ENCODE measurements around the gene PKD1L1. TPM values are rescaled to one million over a fixed set of nuclear protein-coding genes. Genes with fewer than 3 reads are reported as not detected.

Gene PKD1L1
- total RNA-seq, 4 donors from 2014 or later: 0.44 to 8.4 (median 0.82) TPM

DNA sequence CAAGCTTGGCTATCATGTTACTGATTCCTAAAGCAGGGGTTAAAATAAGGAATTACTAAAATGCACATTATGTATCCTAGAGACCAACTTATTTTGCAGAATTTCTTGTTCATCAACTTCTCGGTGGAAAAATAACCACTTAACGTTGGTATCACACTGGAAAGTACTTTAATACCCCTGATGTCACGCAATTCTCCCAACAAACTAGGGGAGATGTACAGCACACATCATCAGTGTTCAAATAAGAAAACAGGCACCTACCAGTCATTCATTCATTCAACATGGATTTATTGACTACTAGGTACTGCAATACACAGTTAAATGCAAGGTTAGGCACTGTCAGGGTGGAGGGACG lies 30.5 kb upstream of the PKD1L1 start:
- peak overlapping the region; percentile 81 to 94 (median 91) for H3K27ac ChIP-seq
- H3K4me3 ChIP-seq: peak overlapping the region; percentile 58 to 80 (median 60)
- peaks cover 0 to 20% (median 8%) of the 10 kb centered on the region in 4 donors for H3K4me1 ChIP-seq
- 4 to 5% methylated on average over 4 of the region's 4 CpGs for WGBS, 2 donors
- DNase-seq (ENCODE audit: low spot score in 2 of 2): peak in 1 of 2 donors; percentile 7
- no peaks in the 10 kb centered on the region for H3K9me3 ChIP-seq
- no peaks in the 10 kb centered on the region for H3K27me3 ChIP-seq
- peaks cover 0 to 44% (median 17%) of the 10 kb centered on the region in 3 donors for H3K36me3 ChIP-seq
- no peak for TF ChIP-seq POLR2A (IDR thresholded peaks at IDR 0.05)
- no peak for TF ChIP-seq EP300 (IDR thresholded peaks at IDR 0.05)
- TF ChIP-seq, protein P1, sequence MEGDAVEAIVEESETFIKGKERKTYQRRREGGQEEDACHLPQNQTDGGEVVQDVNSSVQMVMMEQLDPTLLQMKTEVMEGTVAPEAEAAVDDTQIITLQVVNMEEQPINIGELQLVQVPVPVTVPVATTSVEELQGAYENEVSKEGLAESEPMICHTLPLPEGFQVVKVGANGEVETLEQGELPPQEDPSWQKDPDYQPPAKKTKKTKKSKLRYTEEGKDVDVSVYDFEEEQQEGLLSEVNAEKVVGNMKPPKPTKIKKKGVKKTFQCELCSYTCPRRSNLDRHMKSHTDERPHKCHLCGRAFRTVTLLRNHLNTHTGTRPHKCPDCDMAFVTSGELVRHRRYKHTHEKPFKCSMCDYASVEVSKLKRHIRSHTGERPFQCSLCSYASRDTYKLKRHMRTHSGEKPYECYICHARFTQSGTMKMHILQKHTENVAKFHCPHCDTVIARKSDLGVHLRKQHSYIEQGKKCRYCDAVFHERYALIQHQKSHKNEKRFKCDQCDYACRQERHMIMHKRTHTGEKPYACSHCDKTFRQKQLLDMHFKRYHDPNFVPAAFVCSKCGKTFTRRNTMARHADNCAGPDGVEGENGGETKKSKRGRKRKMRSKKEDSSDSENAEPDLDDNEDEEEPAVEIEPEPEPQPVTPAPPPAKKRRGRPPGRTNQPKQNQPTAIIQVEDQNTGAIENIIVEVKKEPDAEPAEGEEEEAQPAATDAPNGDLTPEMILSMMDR (IDR thresholded peaks at IDR 0.05): no peak

DNA sequence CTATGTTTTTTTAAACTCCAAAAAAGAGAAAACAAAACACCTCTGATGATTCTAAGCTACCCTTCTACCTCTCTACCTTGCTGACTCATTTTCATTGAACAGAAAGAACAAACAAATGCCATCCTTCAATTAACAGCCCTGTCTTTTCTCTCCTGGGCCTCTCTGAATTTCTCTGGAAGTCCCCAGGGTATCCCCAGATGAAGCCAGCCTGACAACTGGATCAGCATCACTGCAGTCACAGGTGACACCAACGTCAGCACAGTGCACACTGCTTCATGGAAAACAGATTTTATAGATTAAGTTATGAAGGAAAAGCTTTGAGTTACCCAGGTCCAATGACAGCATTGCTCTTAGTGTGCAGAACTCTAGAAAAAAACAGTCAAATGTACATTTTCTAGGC lies 25.5 kb upstream of the PKD1L1 start:
- Histone ChIP-seq H3K4me1 (peaks cover 0 to 40% (median 7%) of the 10 kb centered on the region in 4 donors), H3K27ac (no peak overlapping the region), H3K36me3 (peaks cover 0 to 66% (median 22%) of the 10 kb centered on the region in 3 donors), H3K27me3 (no peaks in the 10 kb centered on the region), H3K9me3 (no peaks in the 10 kb centered on the region), H3K4me3 (no peak overlapping the region)
- TF ChIP-seq POLR2A (IDR thresholded peaks at IDR 0.05) (no peak), EP300 (IDR thresholded peaks at IDR 0.05) (no peak)
- TF ChIP-seq, protein P1 (IDR thresholded peaks at IDR 0.05): no peak
- DNase-seq (ENCODE audit: low spot score in 2 of 2): no peak
- 72 to 89% methylated on average over 1 of the region's 1 CpG for WGBS, 2 donors

DNA sequence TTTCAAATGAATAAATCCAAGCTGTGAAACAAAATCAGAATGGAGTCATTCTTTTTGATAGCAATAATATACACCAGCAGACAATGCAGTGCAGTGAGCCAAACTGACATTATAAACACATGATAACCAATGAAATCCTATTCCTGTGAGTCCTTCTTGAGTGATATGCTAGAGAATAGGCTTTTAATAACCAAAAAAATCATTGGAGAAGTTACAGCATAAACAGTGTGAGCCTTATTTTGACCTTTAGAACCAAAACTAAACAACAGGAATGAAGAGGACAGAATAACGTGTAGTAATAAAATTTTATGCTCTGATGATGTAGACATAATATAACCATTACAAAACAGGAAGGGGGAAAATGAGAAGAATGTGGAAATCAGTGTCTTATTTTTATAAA lies 22.5 kb upstream of the PKD1L1 start:
- no peak overlapping the region for H3K4me3 ChIP-seq
- DNase-seq (ENCODE audit: low spot score in 2 of 2): no peak
- no peaks in the 10 kb centered on the region for H3K9me3 ChIP-seq
- peak overlapping the region in 3 of 4 donors; percentile 9 to 87 (median 70) for H3K27ac ChIP-seq
- H3K27me3 ChIP-seq: no peaks in the 10 kb centered on the region
- TF ChIP-seq EP300 (IDR thresholded peaks at IDR 0.05) (no peak), POLR2A (IDR thresholded peaks at IDR 0.05) (no peak)
- TF ChIP-seq, protein P1 (IDR thresholded peaks at IDR 0.05): no peak
- H3K4me1 ChIP-seq: peaks cover 0 to 25% (median 0%) of the 10 kb centered on the region in 4 donors
- WGBS, 2 donors: 0 to 7% methylated on average over 1 of the region's 1 CpG
- peaks cover 0 to 67% (median 21%) of the 10 kb centered on the region in 3 donors for H3K36me3 ChIP-seq

DNA sequence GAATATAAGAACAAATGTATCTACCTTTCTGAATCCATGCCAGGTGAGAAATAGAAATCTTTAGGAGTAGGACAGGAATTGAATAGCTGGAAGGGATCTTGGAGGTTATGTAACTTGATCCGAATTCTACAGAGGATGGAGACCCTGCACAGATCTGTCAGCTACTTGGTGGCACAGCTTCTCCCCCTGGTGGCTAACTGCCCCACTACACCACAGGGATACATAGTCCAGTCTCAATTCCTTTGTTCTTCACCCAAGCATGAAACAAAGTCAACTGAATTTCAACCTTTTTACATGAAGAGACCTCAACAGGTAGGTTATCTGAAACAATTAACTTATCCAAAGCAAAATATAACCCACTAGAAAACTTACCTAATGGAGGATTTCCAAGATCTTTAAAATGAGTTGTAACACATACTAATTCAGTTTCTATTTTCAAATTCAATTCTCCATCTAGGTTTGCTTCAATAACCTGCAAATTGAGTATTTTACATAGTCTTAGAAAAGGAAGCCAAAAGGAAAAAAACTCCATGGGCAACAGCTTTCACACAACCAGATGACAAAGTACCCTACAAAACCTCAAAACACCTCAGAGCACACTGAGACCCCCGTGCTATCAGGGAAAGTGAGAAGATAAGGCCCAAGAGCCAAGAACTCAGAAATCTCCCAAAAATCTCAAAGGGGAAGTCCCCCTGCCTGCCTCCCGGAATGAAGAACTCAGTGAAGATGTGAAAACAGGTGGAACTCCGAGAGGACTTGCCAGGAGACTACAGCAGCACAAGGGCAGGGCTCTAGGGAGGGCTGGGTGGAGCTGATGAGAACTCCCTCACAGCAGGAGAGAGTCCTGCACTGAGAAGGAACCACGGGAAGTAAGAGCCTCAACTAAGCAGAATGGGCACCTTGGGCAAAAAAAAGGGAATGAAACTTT lies 20.8 kb upstream of the PKD1L1 start:
- Histone ChIP-seq H3K4me1 (peaks cover 0 to 25% (median 0%) of the 10 kb centered on the region in 4 donors), H3K4me3 (no peak overlapping the region), H3K27me3 (no peaks in the 10 kb centered on the region), H3K27ac (peak overlapping the region in 2 of 4 donors; percentile 1 to 45), H3K9me3 (no peaks in the 10 kb centered on the region), H3K36me3 (peaks cover 0 to 67% (median 33%) of the 10 kb centered on the region in 3 donors)
- peak in 1 of 2 donors; percentile 50 for DNase-seq (ENCODE audit: low spot score in 2 of 2)
- TF ChIP-seq EP300 (IDR thresholded peaks at IDR 0.05): no peak
- TF ChIP-seq, protein P1 (IDR thresholded peaks at IDR 0.05): peak; percentile 62 to 83 (median 69)
- 51 to 54% methylated on average over 5 of the region's 5 CpGs for WGBS, 2 donors

DNA sequence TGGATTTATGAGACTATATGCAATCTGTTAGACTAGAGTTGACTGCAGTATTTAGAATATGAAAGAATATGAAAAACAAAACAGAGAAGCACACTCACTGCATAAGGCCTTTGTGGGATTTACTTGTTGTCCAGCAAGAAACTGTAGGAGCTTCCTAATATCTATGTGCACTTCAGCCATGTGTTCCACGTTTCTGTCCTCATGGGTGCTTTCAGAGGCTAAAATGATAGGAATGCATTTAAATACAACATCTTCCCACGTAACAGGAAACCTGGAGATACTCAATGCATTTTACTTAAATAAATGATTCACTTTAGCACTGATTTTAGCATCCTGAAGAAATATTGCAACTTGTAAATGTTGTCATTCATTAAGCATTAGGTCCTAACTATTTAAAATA lies 19.4 kb upstream of the PKD1L1 start:
- no peak for DNase-seq (ENCODE audit: low spot score in 2 of 2)
- 79 to 81% methylated on average over 2 of the region's 2 CpGs for WGBS, 2 donors
- Histone ChIP-seq H3K4me3 (no peak overlapping the region), H3K4me1 (peaks cover 0 to 25% (median 0%) of the 10 kb centered on the region in 4 donors), H3K27ac (no peak overlapping the region), H3K9me3 (no peaks in the 10 kb centered on the region), H3K36me3 (peaks cover 0 to 67% (median 30%) of the 10 kb centered on the region in 3 donors), H3K27me3 (no peaks in the 10 kb centered on the region)
- TF ChIP-seq, protein P1 (IDR thresholded peaks at IDR 0.05): no peak
- TF ChIP-seq POLR2A (IDR thresholded peaks at IDR 0.05): no peak
- no peak for TF ChIP-seq EP300 (IDR thresholded peaks at IDR 0.05)
